H1 (cell line): ENCODE results near the gene TCF7. TPM values are rescaled to one million over a fixed set of nuclear protein-coding genes. Genes with fewer than 3 reads are reported as not detected.

Source experiments
- CTCF ChIA-PET: fragments of 300-600 bp; sonication (Branson Sonifier 250); formaldehyde crosslinking; loops from one replicate; lab custom pipeline; 2021; ENCODE audit not compliant: partially characterized antibody; lab: Charles Lee
- POLR2A ChIA-PET: fragments of 300-600 bp; sonication (Branson Sonifier 250); formaldehyde crosslinking; loops from one replicate; lab custom pipeline; 2021; ENCODE audit warnings: inconsistent platforms; ENCODE audit not compliant: partially characterized antibody; lab: Charles Lee
- DNase-seq, 2 experiments: peaks; one replicate each; pipeline versions ENCODE4 v3.0.0 to v3.0.0-alpha.2; 2010 to 2022; ENCODE audit warnings: low spot score in 2 of 2, low read depth in 1 of 2, mixed read lengths in 1 of 2
- FAIRE-seq: peaks from 2 replicates; lab custom pipeline; 2011; peaks lifted over from hg19 to GRCh38; lab: Jason Lieb, UNC
- H2AFZ ChIP-seq: 2 replicates; pipeline ENCODE4 v1.8.1; 2012; ENCODE audit warnings: low read length, inconsistent platforms
- H2AK5ac ChIP-seq: 2 replicates; pipeline ENCODE4 v1.6.1; 2013; ENCODE audit warnings: low read depth, low read length
- H2BK120ac ChIP-seq: replicated peaks from 2 replicates; pipeline ENCODE3; 2013; ENCODE audit warnings: low read depth, low read length, inconsistent platforms
- H2BK12ac ChIP-seq: 2 replicates; pipeline ENCODE4 v1.6.1; 2013; ENCODE audit warnings: low read depth, low read length
- H2BK15ac ChIP-seq: 2 replicates; pipeline ENCODE4 v1.6.1; 2013; ENCODE audit warnings: low read length
- H2BK20ac ChIP-seq: 2 replicates; pipeline ENCODE4 v1.6.1; 2013; ENCODE audit warnings: low read length
- H2BK5ac ChIP-seq: 2 replicates; pipeline ENCODE4 v1.6.1; 2013; ENCODE audit warnings: low read depth, low read length
- H3K14ac ChIP-seq: 2 replicates; pipeline ENCODE4 v1.6.1; 2013; ENCODE audit warnings: inconsistent platforms; ENCODE audit not compliant: insufficient read length
- H3K18ac ChIP-seq: 2 replicates; pipeline ENCODE4 v1.6.1; 2013; ENCODE audit warnings: low read length; ENCODE audit errors: extremely low read depth
- H3K23ac ChIP-seq: 2 replicates; pipeline ENCODE4 v1.6.1; 2013; ENCODE audit warnings: inconsistent platforms; ENCODE audit not compliant: insufficient read length
- H3K23me2 ChIP-seq: 2 replicates; pipeline ENCODE4 v1.6.1; 2013; ENCODE audit warnings: low read depth, low read length
- H3K27ac ChIP-seq: 2 replicates; pipeline ENCODE4 v1.6.1; 2011; ENCODE audit warnings: low read depth, low read length, inconsistent platforms
- H3K27me3 ChIP-seq, 4 experiments: replicated peaks in 1 of 4; 1 replicate in 1 of 4; 2 replicates in 3 of 4; pipeline versions ENCODE4 v1.6.1 to v1.8.1; 2011 to 2013; ENCODE audit warnings: low read length in 3 of 4, mild to moderate bottlenecking in 3 of 4, inconsistent platforms in 2 of 4, mixed read lengths in 2 of 4, moderate library complexity in 1 of 4; ENCODE audit not compliant: control insufficient read depth in 3 of 4, insufficient read depth in 3 of 4; ENCODE audit errors: extremely low read depth in 1 of 4
- H3K36me3 ChIP-seq, 4 experiments: 2 replicates each; pipeline versions ENCODE4 v1.6.1 to v1.8.1; 2011 to 2013; ENCODE audit warnings: mild to moderate bottlenecking in 4 of 4, low read length in 3 of 4, moderate library complexity in 2 of 4, control low read depth in 1 of 4, inconsistent platforms in 1 of 4; ENCODE audit not compliant: insufficient read depth in 4 of 4, control insufficient read depth in 2 of 4
- H3K4ac ChIP-seq: replicated peaks from 2 replicates; pipeline ENCODE3; 2013; ENCODE audit warnings: low read length, low read depth, mixed read lengths, inconsistent platforms; ENCODE audit not compliant: insufficient read length
- H3K4me1 ChIP-seq, 4 experiments: replicated peaks in 1 of 4; 1 replicate in 1 of 4; 2 replicates in 3 of 4; pipeline versions ENCODE4 v1.6.1 to v1.8.1; 2011 to 2013; ENCODE audit warnings: low read length in 3 of 4, inconsistent platforms in 2 of 4, mixed read lengths in 1 of 4; ENCODE audit not compliant: insufficient read depth in 4 of 4, control insufficient read depth in 3 of 4
- H3K4me2 ChIP-seq, 2 experiments: 2 replicates each; pipeline versions ENCODE4 v1.6.1 to v1.8.1; 2011 to 2013; ENCODE audit warnings: low read depth in 2 of 2, low read length in 2 of 2, control low read depth in 1 of 2, inconsistent platforms in 1 of 2, mild to moderate bottlenecking in 1 of 2; ENCODE audit not compliant: insufficient read depth in 1 of 2
- H3K4me3 ChIP-seq, 4 experiments: fragments of 200-600, 300-600 bp in 1 of 4; sonication (generic), shearing (Covaris generic), sonication (Bioruptor Twin) in 1 of 4; 2 replicates each; pipeline versions ENCODE4 v1.5.1 to v1.8.1; 2011 to 2016; ENCODE audit warnings: low read length in 4 of 4, low read depth in 3 of 4, control low read depth in 2 of 4, inconsistent platforms in 2 of 4, mild to moderate bottlenecking in 2 of 4, mixed read lengths in 1 of 4, moderate library complexity in 1 of 4; ENCODE audit not compliant: insufficient read depth in 2 of 4; ENCODE audit errors: extremely low read depth in 1 of 4
- H3K56ac ChIP-seq: replicated peaks from 2 replicates; pipeline ENCODE3; 2013; ENCODE audit warnings: low read depth, mild to moderate bottlenecking, mixed read lengths, low read length, inconsistent platforms; ENCODE audit not compliant: insufficient read length
- H3K79me1 ChIP-seq: 2 replicates; pipeline ENCODE4 v1.6.1; 2013; ENCODE audit warnings: low read depth, low read length, control low read depth
- H3K79me2 ChIP-seq, 2 experiments: 2 replicates each; pipeline versions ENCODE4 v1.6.1 to v1.8.1; 2012 to 2013; ENCODE audit warnings: low read length in 2 of 2, mild to moderate bottlenecking in 2 of 2, inconsistent platforms in 1 of 2; ENCODE audit not compliant: insufficient read depth in 2 of 2, control insufficient read depth in 1 of 2
- H3K9ac ChIP-seq, 4 experiments: replicated peaks in 1 of 4; 1 replicate in 1 of 4; 2 replicates in 3 of 4; pipeline versions ENCODE4 v1.6.1 to v1.8.1; 2011 to 2013; ENCODE audit warnings: low read depth in 3 of 4, low read length in 3 of 4, control low read depth in 2 of 4, mild to moderate bottlenecking in 2 of 4, moderate library complexity in 2 of 4, inconsistent platforms in 1 of 4; ENCODE audit errors: extremely low read depth in 1 of 4
- H3K9me3 ChIP-seq, 2 experiments: 2 replicates each; pipeline versions ENCODE4 v1.6.1 to v1.8.1; 2012 to 2013; ENCODE audit warnings: mild to moderate bottlenecking in 2 of 2, moderate library complexity in 2 of 2, control low read depth in 1 of 2, inconsistent platforms in 1 of 2, low read depth in 1 of 2, low read length in 1 of 2, mixed read lengths in 1 of 2; ENCODE audit not compliant: insufficient read depth in 2 of 2
- H4K20me1 ChIP-seq, 2 experiments: replicated peaks in 1 of 2; 2 replicates each; pipeline versions ENCODE3 to v1.8.1; 2011 to 2013; ENCODE audit warnings: inconsistent platforms in 2 of 2, low read length in 2 of 2, mild to moderate bottlenecking in 1 of 2; ENCODE audit not compliant: insufficient read depth in 2 of 2, control insufficient read depth in 1 of 2
- H4K5ac ChIP-seq: 2 replicates; pipeline ENCODE4 v1.6.1; 2013; ENCODE audit warnings: low read length, low read depth, mixed read lengths, inconsistent platforms; ENCODE audit not compliant: insufficient read length
- H4K8ac ChIP-seq: 2 replicates; pipeline ENCODE4 v1.8.0; 2013; ENCODE audit warnings: mild to moderate bottlenecking, moderate library complexity, low read length, inconsistent platforms; ENCODE audit not compliant: insufficient read depth; ENCODE audit errors: extremely low read depth
- H4K91ac ChIP-seq: replicated peaks from 2 replicates; pipeline ENCODE3; 2013; ENCODE audit warnings: low read length, mixed read lengths, inconsistent platforms; ENCODE audit not compliant: insufficient read length
- ATF2 ChIP-seq: IDR thresholded peaks from 2 replicates; pipeline ENCODE4 v1.6.1; 2012; ENCODE audit warnings: low read length, inconsistent platforms
- ATF3 ChIP-seq: IDR thresholded peaks from 2 replicates; pipeline ENCODE4 v1.6.1; 2011; ENCODE audit warnings: low read depth, mild to moderate bottlenecking, low read length; ENCODE audit not compliant: insufficient read depth
- BACH1 ChIP-seq: IDR thresholded peaks from 2 replicates; pipeline ENCODE4 v1.6.1; 2012; ENCODE audit warnings: low read length, improper control_type of control experiment
- CHD2 ChIP-seq: IDR thresholded peaks from 2 replicates; pipeline ENCODE4 v1.6.1; 2012; ENCODE audit warnings: low read length, improper control_type of control experiment
- GABPA ChIP-seq: IDR thresholded peaks from 2 replicates; pipeline ENCODE4 v1.6.1; 2011; ENCODE audit warnings: mild to moderate bottlenecking, low read length, moderate library complexity, borderline replicate concordance; ENCODE audit not compliant: insufficient read depth
- HDAC6 ChIP-seq: IDR thresholded peaks from one replicate; pipeline ENCODE4 v1.7.1; 2012; ENCODE audit warnings: low read depth, mild to moderate bottlenecking, inconsistent platforms, low read length, moderate library complexity
- POLR2A ChIP-seq, 2 experiments: IDR thresholded peaks; 1 replicate in 1 of 2; 2 replicates in 1 of 2; pipeline ENCODE4 v1.6.1; 2011; ENCODE audit warnings: low read depth in 2 of 2, low read length in 2 of 2, mild to moderate bottlenecking in 2 of 2; ENCODE audit errors: control extremely low read depth in 1 of 2
- POU5F1 ChIP-seq: IDR thresholded peaks from 2 replicates; pipeline ENCODE4 v1.6.1; 2011; ENCODE audit warnings: low read depth, mild to moderate bottlenecking, low read length, moderate library complexity
- RBBP5 ChIP-seq: IDR thresholded peaks from 2 replicates; pipeline ENCODE4 v1.7.1; 2012; ENCODE audit warnings: low read depth, mild to moderate bottlenecking, inconsistent platforms, low read length, moderate library complexity, borderline replicate concordance
- RNF2 ChIP-seq: fragments of 200-900, 300-1000 bp; sonication (generic); IDR thresholded peaks from 2 replicates; pipeline ENCODE4 v1.7.1; 2016; ENCODE audit warnings: borderline replicate concordance, low read depth, mild to moderate bottlenecking, antibody characterized with exemption, low read length; ENCODE audit not compliant: poor library complexity, severe bottlenecking; ENCODE audit errors: missing control alignments
- SIRT6 ChIP-seq: IDR thresholded peaks from one replicate; pipeline ENCODE4 v1.7.1; 2012; ENCODE audit warnings: low read length, inconsistent platforms
- SRF ChIP-seq: IDR thresholded peaks from 2 replicates; pipeline ENCODE4 v1.6.1; 2011; ENCODE audit warnings: mild to moderate bottlenecking, low read depth, low read length, moderate library complexity
- YY1 ChIP-seq: IDR thresholded peaks from 2 replicates; pipeline ENCODE4 v1.6.1; 2011; ENCODE audit warnings: low read depth, mild to moderate bottlenecking, low read length
- WGBS, 2 experiments: shearing (Covaris generic) in 1 of 2; methylation state at CpG; one replicate each; pipeline versions ENCODE4 v1.1.6 to v1.1.7; 2013 to 2015; ENCODE audit warnings: low lambda C conversion rate in 2 of 2, mixed read lengths in 2 of 2, inconsistent platforms in 1 of 2, low coverage in 1 of 2, missing lambda C conversion rate in 1 of 2; ENCODE audit not compliant: insufficient replicate concordance in 2 of 2, insufficient coverage in 1 of 2, insufficient read length in 1 of 2; ENCODE audit errors: extremely low coverage in 1 of 2, missing lambda C conversion rate in 1 of 2; 5-methylcytosine and 5-hydroxymethylcytosine counted together
- polyA plus RNA-seq, 7 experiments: library from polyadenylated mRNA; depleted of rRNA in 3 of 7; stranded (reverse) in 5 of 7; unstranded in 2 of 7; fragments of >200 nt in 5 of 7; fragments of 200-250 nt in 2 of 7; gene quantifications; 1 replicate in 5 of 7; 2 replicates in 1 of 7; 4 replicates in 1 of 7; pipeline versions ENCODE4 v1.2.1 to v1.2.3, GENCODE V29; 2011 to 2013; ENCODE audit warnings: missing spikeins in 2 of 7, mixed read lengths in 2 of 7
- total RNA-seq: library from RNA; stranded (reverse); fragmentation: NEBNext Ultra II Directional; extraction: Animal tissue kit (Norgen Biotek cat#: 25700); gene quantifications from 2 replicates; pipeline ENCODE4 v1.2.1, GENCODE V29; 2021

Gene TCF7
- total and polyA plus RNA-seq, 2 of the 8 experiments (the other 6 are each of a cell fraction or from before 2014, with no cell fraction given), result 4.7 to 8.5 TPM

GRCh38 chr5:134085411-134085810, 29.1 kb upstream of the TCF7 start:
- CTCF ChIA-PET, result interaction anchor here (0.6 to 4.9 kb wide), 8 partner anchors 13 to 58 kb away, joined by 3 to 30 read pairs (median 4); no protein-coding TSS in a partner anchor
- no peak overlapping the region for H3K18ac ChIP-seq
- no peak for TF ChIP-seq ATF2
- TF ChIP-seq RNF2, result no peak
- TF ChIP-seq BACH1, result no peak
- no peak for TF ChIP-seq YY1
- no peak for TF ChIP-seq GABPA
- TF ChIP-seq ATF3, result no peak
- TF ChIP-seq CHD2, result no peak
- no peak for TF ChIP-seq HDAC6
- TF ChIP-seq RBBP5, result no peak
- no peak for TF ChIP-seq POLR2A (IDR thresholded peaks at IDR 0.05; ENCODE audit: control extremely low read depth in 1 of 2, low read depth in 2 of 2, low read length in 2 of 2)
- no peak for TF ChIP-seq SIRT6
- no peak for TF ChIP-seq POU5F1
- no peak for TF ChIP-seq SRF

More at GRCh38 chr5:134085411-134085810, 29.1 kb upstream of the TCF7 start:
- Histone ChIP-seq H3K23ac (no peak overlapping the region), H2BK20ac (no peak overlapping the region; the same call in 1 of the 2 replicates), H3K4me2 (no peak overlapping the region), H4K20me1 (no peaks in the 10 kb centered on the region), H3K27ac (no peak overlapping the region), H3K14ac (no peak overlapping the region), H3K79me1 (no peaks in the 10 kb centered on the region), H3K27me3 (peaks cover 0 to 2% (median 0%) of the 10 kb centered on the region in 4 experiments; a peak in 1 of 7 replicates), H3K23me2 (no peaks in the 10 kb centered on the region), H2AFZ (no peak overlapping the region), H2AK5ac (no peak overlapping the region), H2BK15ac (no peak overlapping the region), H4K5ac (no peak overlapping the region), H2BK12ac (no peak overlapping the region), H4K91ac (no peak overlapping the region), H3K4ac (no peak overlapping the region), H3K4me1 (peaks cover 0 to 6% (median 1%) of the 10 kb centered on the region in 4 experiments; a peak in 4 of 7 replicates), H2BK120ac (no peak overlapping the region), H3K9me3 (no peaks in the 10 kb centered on the region), H3K36me3 (no peaks in the 10 kb centered on the region), H3K79me2 (no peaks in the 10 kb centered on the region), H2BK5ac (no peak overlapping the region), H3K56ac (no peak overlapping the region), H3K9ac (no peak overlapping the region), H3K4me3 (no peak overlapping the region), H4K8ac (no peak overlapping the region)
- POLR2A ChIA-PET, result no interaction called here
- WGBS, 2 experiments, result 92% methylated on average over 6 of the region's 6 CpGs; no CpG with 5 or more reads in 1 of the 2 experiments
- FAIRE-seq, result no peak
- DNase-seq, result no peak
